DND-41 (cell line): ENCODE measurements around the gene NR5A1.

Source experiments
- CTCF ChIP-seq: IDR thresholded peaks from 2 replicates; pipeline ENCODE4 v1.5.1; 2012; ENCODE audit warnings: borderline replicate concordance, low read length, moderate library complexity, mild to moderate bottlenecking; ENCODE audit not compliant: poor library complexity, severe bottlenecking; ENCODE audit errors: extremely low read depth
- EZH2 ChIP-seq: IDR thresholded peaks from 3 replicates; pipeline ENCODE4 v1.6.1; 2012; ENCODE audit warnings: borderline replicate concordance, low read depth, mild to moderate bottlenecking, moderate library complexity, low read length, inconsistent platforms; ENCODE audit not compliant: severe bottlenecking

GRCh38 chr9:124527781-124528180, 20.6 kb upstream of the NR5A1 start:
- no peak for TF ChIP-seq CTCF
- no peak for TF ChIP-seq EZH2
